B cell (primary cell): ENCODE data around the gene PRTFDC1. TPM values are rescaled to one million over a fixed set of nuclear protein-coding genes. Genes with fewer than 3 reads are reported as not detected.

Experiments
- ATAC-seq: fragments of 200-7000 bp; cut with Tn5 transposase; one replicate; pipeline ENCODE4 v1.10.0; 2021; ENCODE audit warnings: low read depth, mild to moderate bottlenecking, moderate number of reproducible peaks, moderate library complexity
- CTCF ChIA-PET: fragments of 350-600 bp; sonication (Branson Sonifier 250); formaldehyde crosslinking; loops from one replicate; lab custom pipeline; 2021; ENCODE audit warnings: antibody characterized with exemption, inconsistent platforms; lab: Charles Lee
- POLR2A ChIA-PET: fragments of 350-600 bp; sonication (Branson Sonifier 250); formaldehyde crosslinking; loops from one replicate; lab custom pipeline; 2021; ENCODE audit warnings: antibody characterized with exemption; lab: Charles Lee
- DNase-seq: peaks from one replicate; pipeline ENCODE4 v3.0.0; 2013
- H2AFZ ChIP-seq: 2 replicates; pipeline ENCODE4 v1.6.1; 2012; ENCODE audit warnings: mild to moderate bottlenecking, low read depth, low read length; ENCODE audit not compliant: insufficient read depth, poor library complexity, severe bottlenecking
- H3K27ac ChIP-seq, 2 donors: 1 replicate in 1 of 2; 2 replicates in 1 of 2; pipeline ENCODE4 v1.5.1; 2012 to 2013; ENCODE audit warnings: low read length in 2 of 2, mild to moderate bottlenecking in 2 of 2, moderate library complexity in 1 of 2
- H3K27me3 ChIP-seq, 4 experiments: fragments of 200-600 bp in 1 of 4; sonication (generic) in 1 of 4; replicated peaks in 1 of 4; 1 replicate in 2 of 4; 2 replicates in 2 of 4; pipeline versions ENCODE4 v1.6.1 to v1.7.0; 2013 to 2016; ENCODE audit warnings: low read length in 3 of 4, mild to moderate bottlenecking in 2 of 4, mixed read lengths in 1 of 4, moderate library complexity in 1 of 4; ENCODE audit not compliant: insufficient read depth in 4 of 4, control insufficient read depth in 3 of 4; ENCODE audit errors: control extremely low read depth in 1 of 4
- H3K36me3 ChIP-seq, 2 experiments: replicated peaks in 1 of 2; 1 replicate in 1 of 2; 2 replicates in 1 of 2; pipeline versions ENCODE4 v1.6.1 to v1.7.1; 2013; ENCODE audit warnings: low read length in 1 of 2; ENCODE audit not compliant: insufficient read depth in 2 of 2, control insufficient read depth in 1 of 2; ENCODE audit errors: control extremely low read depth in 1 of 2, extremely low read depth in 1 of 2
- H3K4me1 ChIP-seq, 2 donors: fragments of 200-600 bp in 1 of 2; sonication (generic) in 1 of 2; 1 replicate in 1 of 2; 2 replicates in 1 of 2; pipeline versions ENCODE4 v1.5.1 to v1.6.1; 2013 to 2017; ENCODE audit warnings: low read length in 2 of 2; ENCODE audit not compliant: control insufficient read depth in 2 of 2, insufficient read depth in 2 of 2
- H3K4me2 ChIP-seq: replicated peaks from 2 replicates; pipeline ENCODE3; 2012; ENCODE audit warnings: mild to moderate bottlenecking, low read depth, low read length; ENCODE audit not compliant: poor library complexity, severe bottlenecking
- H3K4me3 ChIP-seq, 5 experiments: fragments of 200-600 bp in 1 of 5; sonication (generic) in 1 of 5; 1 replicate in 3 of 5; 2 replicates in 2 of 5; pipeline versions ENCODE4 v1.5.1 to v1.7.0; 2011 to 2016; ENCODE audit warnings: low read length in 4 of 5, mild to moderate bottlenecking in 4 of 5, low read depth in 2 of 5, control low read depth in 1 of 5, moderate library complexity in 1 of 5; ENCODE audit not compliant: insufficient read depth in 1 of 5; ENCODE audit errors: control extremely low read depth in 1 of 5, extremely low read depth in 1 of 5
- H3K79me2 ChIP-seq: fragments of 200-600 bp; sonication (generic); one replicate; pipeline ENCODE4 v1.6.0; 2016; ENCODE audit warnings: low read length; ENCODE audit not compliant: control insufficient read depth, insufficient read depth
- H3K9ac ChIP-seq: fragments of 200-600 bp; sonication (generic); 2 replicates; pipeline ENCODE4 v1.6.1; 2017; ENCODE audit warnings: mild to moderate bottlenecking, low read length, moderate library complexity
- H3K9me3 ChIP-seq, 3 donors: one replicate each; pipeline versions ENCODE4 v1.6.1 to v1.7.1; 2013; ENCODE audit warnings: low read length in 2 of 3; ENCODE audit not compliant: control insufficient read depth in 2 of 3, insufficient read depth in 1 of 3; ENCODE audit errors: control extremely low read depth in 1 of 3
- H4K20me1 ChIP-seq: 2 replicates; pipeline ENCODE4 v1.6.0; 2012; ENCODE audit warnings: mild to moderate bottlenecking, low read length; ENCODE audit not compliant: insufficient read depth, control insufficient read depth, poor library complexity, severe bottlenecking
- H3K27ac Mint-ChIP-seq: one replicate; pipeline ENCODE4 v1.8.0; 2021; ENCODE audit warnings: mixed read lengths
- H3K27me3 Mint-ChIP-seq: one replicate; pipeline ENCODE4 v1.8.0; 2021; ENCODE audit warnings: mixed read lengths
- H3K4me1 Mint-ChIP-seq: one replicate; pipeline ENCODE4 v1.8.0; 2021; ENCODE audit warnings: mixed read lengths
- H3K4me3 Mint-ChIP-seq: one replicate; pipeline ENCODE4 v1.8.0; 2021; ENCODE audit warnings: mixed read lengths
- H3K9me3 Mint-ChIP-seq: one replicate; pipeline ENCODE4 v1.8.0; 2022; ENCODE audit warnings: mixed read lengths; ENCODE audit not compliant: insufficient read depth
- CTCF ChIP-seq: fragments of 200-600 bp; IDR thresholded peaks from one replicate; pipeline ENCODE4 v1.8.0; 2022; ENCODE audit warnings: antibody characterized with exemption, mild to moderate bottlenecking
- EZH2 ChIP-seq: IDR thresholded peaks from 2 replicates; pipeline ENCODE4 v1.6.1; 2012; ENCODE audit warnings: borderline replicate concordance, low read depth, mild to moderate bottlenecking, moderate library complexity, low read length; ENCODE audit not compliant: insufficient read depth, poor library complexity, severe bottlenecking
- WGBS: methylation state at CpG from one replicate; pipeline ENCODE4 v1.1.5; 2013; ENCODE audit warnings: missing lambda C conversion rate; ENCODE audit not compliant: insufficient coverage; 5-methylcytosine and 5-hydroxymethylcytosine counted together
- intact Hi-C: fragments of 100-400 bp; cut with micrococcal nuclease; formaldehyde crosslinking; loops from one replicate; pipeline ENCODE4 v1.10.0; 2022
- polyA plus RNA-seq: library from polyadenylated mRNA; depleted of rRNA; stranded (reverse); fragments of >200 nt; gene quantifications from 2 replicates; pipeline ENCODE4 v1.2.3, GENCODE V29; 2012
- total RNA-seq, 2 donors: library from RNA; stranded (reverse); fragments of 120-200 nt in 1 of 2; gene quantifications; 1 replicate in 1 of 2; 2 replicates in 1 of 2; pipeline versions ENCODE4 v1.2.3 to v1.2.4, GENCODE V29; 2013 to 2022

Gene PRTFDC1
- total and polyA plus RNA-seq, 2 donors (not counting 1 experiment from before 2014, with no cell fraction given), result 0.63 TPM; not detected in 1

- Histone ChIP-seq H3K4me3 (no peak overlapping the region), H3K27me3 (no peaks in the 10 kb centered on the region), H3K9ac (no peak overlapping the region), H3K4me1 (no peaks in the 10 kb centered on the region), H4K20me1 (no peaks in the 10 kb centered on the region), H3K9me3 (peaks cover 0 to under 1% (median 0%) of the 10 kb centered on the region in 3 donors), H2AFZ (no peak overlapping the region), H3K4me2 (no peak overlapping the region), H3K79me2 (no peaks in the 10 kb centered on the region), H3K27ac (no peak overlapping the region), H3K36me3 (no peaks in the 10 kb centered on the region)
- ChIA-PET CTCF (no interaction called here), POLR2A (no interaction called here)
- H3K4me3 Mint-ChIP-seq, result no peak overlapping the region
- ATAC-seq (no peak), DNase-seq (no peak)
- no CpG with 5 or more reads among the region's 3 CpGs for WGBS
- intact Hi-C loops, result no loop called here
- H3K9me3 Mint-ChIP-seq, result no peaks in the 10 kb centered on the region
- no peaks in the 10 kb centered on the region for H3K27me3 Mint-ChIP-seq
- H3K27ac Mint-ChIP-seq, result no peak overlapping the region
- H3K4me1 Mint-ChIP-seq, result no peaks in the 10 kb centered on the region
- no peak for TF ChIP-seq EZH2
- no peak for TF ChIP-seq CTCF
These were observed 130.4 kb downstream of the PRTFDC1 start for GRCh38 chr10:24821986-24822385.

GRCh38 chr10:24816868-24817396 is 135.5 kb downstream of the PRTFDC1 start:
- H3K79me2 ChIP-seq, result no peaks in the 10 kb centered on the region
- H3K4me1 ChIP-seq, result no peaks in the 10 kb centered on the region
- intact Hi-C loops, result no loop called here
- H3K4me3 ChIP-seq, result no peak overlapping the region
- H3K36me3 ChIP-seq, result no peaks in the 10 kb centered on the region
- peaks cover 0 to 3% (median 0%) of the 10 kb centered on the region in 3 donors for H3K9me3 ChIP-seq
- no peak overlapping the region for H3K27ac Mint-ChIP-seq
- DNase-seq, result no peak
- H3K4me2 ChIP-seq, result no peak overlapping the region
- H3K27me3 ChIP-seq, result no peaks in the 10 kb centered on the region
- H3K9me3 Mint-ChIP-seq, result no peaks in the 10 kb centered on the region
- H3K4me3 Mint-ChIP-seq, result no peak overlapping the region
- ChIA-PET POLR2A (interaction anchor here (0.5 kb wide), 1 partner anchor 78 kb away, joined by 3 read pairs; no protein-coding TSS in a partner anchor), CTCF (no interaction called here)
- no peaks in the 10 kb centered on the region for H4K20me1 ChIP-seq
- H3K27me3 Mint-ChIP-seq, result no peaks in the 10 kb centered on the region
- no peak overlapping the region for H2AFZ ChIP-seq
- TF ChIP-seq EZH2, result no peak
- TF ChIP-seq CTCF, result no peak
- 95% methylated on average over 4 of the region's 6 CpGs for WGBS
- no peaks in the 10 kb centered on the region for H3K4me1 Mint-ChIP-seq
- no peak for ATAC-seq
- H3K9ac ChIP-seq, result no peak overlapping the region
- H3K27ac ChIP-seq, result no peak overlapping the region
